Effector memory CD8-positive, alpha-beta T cell (primary cell): ENCODE measurements around the gene RUNX1.

Source experiments
- ATAC-seq: fragments of 150-1000 bp; cut with Tn5 transposase; replicated peaks from 2 replicates; pipeline ENCODE4 v1.10.0; 2021; ENCODE audit warnings: mild to moderate bottlenecking, moderate library complexity
- DNase-seq, 3 experiments: peaks; one replicate each; pipeline ENCODE4 v3.0.0; 2021
- H3K27ac Mint-ChIP-seq, 2 donors: one replicate each; pipeline ENCODE4 v1.8.0; 2022; ENCODE audit warnings: mild to moderate bottlenecking in 2 of 2, mixed read lengths in 2 of 2, moderate library complexity in 2 of 2
- H3K27me3 Mint-ChIP-seq, 2 donors: one replicate each; pipeline ENCODE4 v1.8.0; 2022; ENCODE audit warnings: mixed read lengths in 2 of 2
- H3K36me3 Mint-ChIP-seq: one replicate; pipeline ENCODE4 v1.8.0; 2022; ENCODE audit warnings: mild to moderate bottlenecking, moderate library complexity, mixed read lengths; ENCODE audit not compliant: insufficient read depth
- H3K4me1 Mint-ChIP-seq, 2 donors: one replicate each; pipeline ENCODE4 v1.8.0; 2022; ENCODE audit warnings: low read depth in 2 of 2, mixed read lengths in 2 of 2
- H3K4me3 Mint-ChIP-seq, 2 donors: one replicate each; pipeline ENCODE4 v1.8.0; 2022; ENCODE audit warnings: mild to moderate bottlenecking in 2 of 2, mixed read lengths in 2 of 2, moderate library complexity in 2 of 2
- H3K9me3 Mint-ChIP-seq, 2 donors: one replicate each; pipeline ENCODE4 v1.8.0; 2022; ENCODE audit warnings: mixed read lengths in 2 of 2

The RUNX1 gene

DNA sequence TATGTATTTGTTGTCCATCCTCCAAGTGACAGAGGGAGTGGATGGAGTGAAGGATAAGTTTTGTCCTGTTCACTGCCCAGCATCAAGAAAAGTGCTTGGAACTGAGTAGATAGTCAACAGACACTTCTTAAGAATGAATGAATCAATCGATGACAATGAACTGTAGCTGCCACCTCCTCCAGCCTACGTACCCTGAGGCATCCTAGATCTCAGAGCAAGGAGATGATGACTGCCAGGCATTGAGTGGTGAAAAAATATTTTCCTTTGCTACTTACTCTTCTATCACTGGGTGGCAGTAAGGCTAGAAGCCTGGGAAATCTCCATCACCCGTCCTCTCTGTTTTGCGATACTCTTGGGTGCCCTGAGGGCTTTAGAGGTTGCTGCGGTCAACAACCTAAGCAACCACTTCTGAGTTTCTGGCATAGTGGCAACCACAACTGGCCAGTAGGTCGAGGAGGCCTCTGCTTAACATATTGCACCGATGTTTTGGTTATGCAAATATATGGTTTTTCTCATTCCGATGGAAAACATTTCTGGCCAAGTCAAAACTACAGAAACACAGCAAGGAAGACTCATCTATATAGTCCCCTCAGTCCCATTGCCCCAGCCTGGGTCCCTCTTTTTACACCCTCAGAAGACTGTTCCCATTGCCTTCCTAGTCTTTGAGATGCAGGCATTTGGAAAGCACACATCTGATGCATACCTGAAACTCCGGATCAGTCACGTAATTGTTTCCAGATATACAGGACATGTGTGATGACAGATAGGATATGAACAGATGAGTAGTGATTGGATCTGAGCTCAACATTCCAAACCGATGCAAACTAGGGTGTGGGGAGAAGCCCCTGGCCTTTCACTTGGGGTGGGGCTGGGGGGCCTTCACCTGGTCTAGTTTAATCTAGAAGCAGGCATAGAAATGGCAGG, 136.8 kb downstream of the RUNX1 start:
- H3K36me3 Mint-ChIP-seq, result peaks cover 16% of the 10 kb centered on the region
- H3K4me1 Mint-ChIP-seq, result peaks cover 70 to 71% of the 10 kb centered on the region in 2 donors
- H3K4me3 Mint-ChIP-seq, result no peak overlapping the region
- no peaks in the 10 kb centered on the region for H3K27me3 Mint-ChIP-seq
- DNase-seq, result no peak
- H3K27ac Mint-ChIP-seq, result peak overlapping the region; percentile 38 to 69
- no peaks in the 10 kb centered on the region for H3K9me3 Mint-ChIP-seq
- ATAC-seq, result no peak

DNA sequence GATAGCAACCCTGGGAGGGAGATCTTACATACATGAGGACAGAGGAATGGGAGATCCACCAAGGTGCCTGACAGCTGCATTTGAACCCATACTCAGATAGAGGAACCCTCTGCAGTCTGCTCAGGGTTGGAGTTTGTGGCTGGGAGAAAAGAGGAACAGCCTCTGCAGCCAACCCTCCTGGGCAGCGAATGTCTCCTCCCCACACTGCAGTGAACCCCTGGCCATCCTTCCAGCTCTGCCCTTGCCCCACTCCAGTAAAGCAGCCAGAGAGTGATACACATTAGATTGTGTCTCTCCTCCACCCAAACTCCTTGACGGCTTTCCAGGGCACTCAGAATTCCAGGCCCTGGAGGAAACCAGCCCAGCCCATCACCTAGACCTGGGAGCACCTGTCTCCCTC, 137.7 kb downstream of the RUNX1 start:
- Mint-ChIP-seq H3K27me3 (no peaks in the 10 kb centered on the region), H3K36me3 (peaks cover 16% of the 10 kb centered on the region), H3K9me3 (no peaks in the 10 kb centered on the region), H3K27ac (peak overlapping the region; percentile 69 to 93), H3K4me1 (peaks cover 69 to 72% of the 10 kb centered on the region in 2 donors), H3K4me3 (no peak overlapping the region)
- ATAC-seq (no peak), DNase-seq (no peak)

DNA sequence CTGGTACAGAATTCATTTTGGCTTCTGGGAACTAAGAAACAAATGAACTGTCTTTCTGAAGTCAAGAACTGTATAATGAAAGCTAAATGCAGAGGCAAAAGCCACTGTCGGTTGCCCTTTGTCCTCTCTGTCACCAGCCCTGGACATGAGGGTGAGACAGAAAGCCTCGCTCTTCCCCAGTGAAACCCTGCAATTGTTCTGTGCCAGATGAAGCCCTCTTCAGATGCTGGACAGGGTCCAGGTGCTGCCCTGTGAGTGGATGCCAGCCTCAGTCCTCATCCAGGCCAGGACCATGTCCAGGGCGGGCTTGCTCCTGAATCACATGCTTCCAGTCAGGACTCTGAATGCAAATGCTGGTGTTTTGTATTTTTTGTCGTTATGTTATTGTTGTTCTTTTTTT, 138.7 kb downstream of the RUNX1 start:
- no peaks in the 10 kb centered on the region for H3K27me3 Mint-ChIP-seq
- H3K36me3 Mint-ChIP-seq, result peaks cover 19% of the 10 kb centered on the region
- peak overlapping the region in 1 of 2 donors; percentile 52 for H3K4me3 Mint-ChIP-seq
- H3K27ac Mint-ChIP-seq, result peak overlapping the region; percentile 45 to 93
- no peaks in the 10 kb centered on the region for H3K9me3 Mint-ChIP-seq
- no peak for DNase-seq
- peaks cover 67 to 75% of the 10 kb centered on the region in 2 donors for H3K4me1 Mint-ChIP-seq
- ATAC-seq, result no peak

DNA sequence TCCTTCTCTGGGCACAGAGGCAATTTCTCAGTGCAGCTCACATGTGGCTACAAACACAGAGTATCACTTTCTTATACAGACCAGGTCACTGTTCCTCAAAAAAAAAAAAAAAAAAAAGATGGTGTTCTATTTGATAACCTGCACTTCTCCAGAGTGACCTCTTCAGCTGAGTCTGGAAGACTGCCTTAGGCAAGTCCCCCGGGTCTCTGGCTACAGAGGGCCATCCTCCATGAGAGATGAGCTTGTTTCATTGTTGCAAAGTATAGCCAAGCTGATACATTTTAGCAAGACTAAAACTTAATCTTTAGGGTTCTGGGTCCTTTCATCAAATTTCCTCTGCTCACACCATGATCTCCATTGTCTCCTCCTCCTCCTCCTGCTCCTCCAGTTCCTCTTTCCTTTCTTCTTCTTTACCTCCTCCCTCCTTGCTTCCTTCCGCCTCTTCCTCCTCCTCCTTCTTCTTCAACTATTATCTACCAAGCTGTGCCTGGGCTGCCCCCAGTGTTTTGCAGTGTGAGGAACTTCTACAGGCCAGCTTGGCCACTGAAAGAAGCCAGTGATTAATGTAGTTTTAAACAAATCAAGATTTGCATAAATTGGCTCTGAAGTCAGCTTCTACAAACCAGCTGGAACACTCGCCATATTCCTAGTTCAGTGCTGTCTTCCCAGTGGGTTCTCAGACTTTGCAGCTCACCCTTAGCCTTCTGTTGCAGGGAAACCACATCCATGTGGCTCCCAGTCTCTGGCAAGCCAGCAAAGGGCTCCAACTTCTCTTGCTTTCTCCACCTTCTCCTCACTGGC, 139.4 kb downstream of the RUNX1 start:
- no peak for DNase-seq
- Mint-ChIP-seq H3K36me3 (peaks cover 17% of the 10 kb centered on the region), H3K9me3 (no peaks in the 10 kb centered on the region), H3K4me3 (peak overlapping the region; percentile 35 to 52), H3K4me1 (peaks cover 67 to 74% of the 10 kb centered on the region in 2 donors), H3K27me3 (no peaks in the 10 kb centered on the region), H3K27ac (peak overlapping the region; percentile 60 to 93)
- ATAC-seq, result no peak

DNA sequence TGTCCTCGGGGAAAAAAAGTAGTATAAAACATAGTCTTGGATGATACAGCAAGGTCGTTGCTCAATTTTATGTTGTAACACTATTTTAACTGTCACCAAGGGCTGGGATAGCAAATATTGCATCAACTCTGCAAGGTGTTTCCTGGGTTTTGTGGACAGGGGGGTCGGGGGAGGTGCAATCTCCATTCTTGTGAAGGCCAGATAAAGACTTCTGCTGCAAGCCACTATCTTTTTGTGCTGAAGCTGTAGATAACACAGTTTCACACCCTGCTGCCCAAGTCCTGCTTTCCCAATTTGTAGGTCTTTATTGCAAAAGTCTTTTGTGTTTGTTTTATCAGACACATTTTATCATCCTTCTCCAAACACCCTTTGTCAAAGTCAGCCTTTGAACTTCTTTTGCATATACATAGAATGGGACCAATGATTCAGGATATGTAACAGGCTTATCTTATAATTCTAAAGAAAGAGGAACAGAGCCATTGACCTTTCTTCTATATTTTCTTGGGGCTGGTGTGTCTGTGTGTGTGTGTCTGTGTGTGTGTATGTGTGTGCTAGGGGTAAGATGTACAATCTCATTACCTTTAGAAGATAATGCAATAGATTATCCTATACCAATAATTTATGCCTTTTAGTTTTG, 140.6 kb downstream of the RUNX1 start:
- DNase-seq, result no peak
- H3K27me3 Mint-ChIP-seq, result no peaks in the 10 kb centered on the region
- H3K36me3 Mint-ChIP-seq, result peaks cover 11% of the 10 kb centered on the region
- peaks cover 65 to 74% of the 10 kb centered on the region in 2 donors for H3K4me1 Mint-ChIP-seq
- peak overlapping the region in 1 of 2 donors; percentile 36 for H3K4me3 Mint-ChIP-seq
- peak overlapping the region; percentile 60 to 93 for H3K27ac Mint-ChIP-seq
- ATAC-seq, result peak; percentile 22
- no peaks in the 10 kb centered on the region for H3K9me3 Mint-ChIP-seq

DNA sequence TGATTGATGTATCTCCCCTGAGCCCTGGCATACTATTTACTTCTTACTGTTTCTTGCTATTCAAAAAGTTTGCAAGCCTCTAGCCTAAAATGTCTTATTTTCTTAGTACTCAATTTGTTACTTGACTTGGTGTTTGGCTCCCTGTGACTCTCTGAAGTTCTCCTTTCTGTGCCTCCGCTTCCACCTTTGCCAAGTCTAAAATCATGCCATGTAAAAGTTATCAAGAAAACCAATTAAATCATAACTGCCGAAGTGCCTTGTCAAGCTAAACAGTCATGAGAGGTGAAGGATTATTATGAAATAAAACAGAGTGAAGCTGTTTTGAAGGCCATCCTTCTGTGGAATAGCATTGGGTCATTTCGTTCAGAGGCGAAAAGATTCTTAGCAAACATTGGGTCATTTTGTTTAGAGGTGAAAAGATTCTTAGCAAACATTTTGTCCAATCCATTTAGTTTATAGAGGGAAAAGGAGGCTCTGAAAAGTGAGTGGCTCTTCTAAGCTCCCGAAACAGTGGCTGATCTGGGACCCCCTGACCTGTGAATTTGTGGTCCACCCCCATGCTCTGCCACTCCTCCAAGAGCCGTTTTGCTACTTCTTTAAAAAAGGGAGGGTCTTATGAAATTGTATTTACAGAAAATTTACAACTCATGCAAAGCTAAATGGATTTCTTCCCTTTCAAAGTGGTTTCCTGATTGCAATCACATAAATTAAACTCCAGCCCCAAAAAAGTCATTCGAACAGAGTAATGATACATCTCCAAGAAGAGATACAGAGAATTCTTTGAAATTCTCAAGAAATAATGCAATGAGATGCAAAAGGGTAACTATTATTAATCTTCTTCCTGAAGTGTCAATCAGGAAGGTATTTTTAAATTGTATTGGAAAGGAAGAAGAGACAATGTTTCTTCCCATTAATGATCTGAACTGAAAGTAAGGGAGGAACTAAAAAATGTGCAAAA, 141.4 kb downstream of the RUNX1 start:
- no peaks in the 10 kb centered on the region for H3K9me3 Mint-ChIP-seq
- H3K27ac Mint-ChIP-seq, result peak overlapping the region in 1 of 2 donors; percentile 32
- ATAC-seq, result no peak
- no peak for DNase-seq
- H3K4me3 Mint-ChIP-seq, result peak overlapping the region in 1 of 2 donors; percentile 36
- peaks cover 58 to 71% of the 10 kb centered on the region in 2 donors for H3K4me1 Mint-ChIP-seq
- H3K36me3 Mint-ChIP-seq, result peaks cover 11% of the 10 kb centered on the region
- H3K27me3 Mint-ChIP-seq, result no peaks in the 10 kb centered on the region

DNA sequence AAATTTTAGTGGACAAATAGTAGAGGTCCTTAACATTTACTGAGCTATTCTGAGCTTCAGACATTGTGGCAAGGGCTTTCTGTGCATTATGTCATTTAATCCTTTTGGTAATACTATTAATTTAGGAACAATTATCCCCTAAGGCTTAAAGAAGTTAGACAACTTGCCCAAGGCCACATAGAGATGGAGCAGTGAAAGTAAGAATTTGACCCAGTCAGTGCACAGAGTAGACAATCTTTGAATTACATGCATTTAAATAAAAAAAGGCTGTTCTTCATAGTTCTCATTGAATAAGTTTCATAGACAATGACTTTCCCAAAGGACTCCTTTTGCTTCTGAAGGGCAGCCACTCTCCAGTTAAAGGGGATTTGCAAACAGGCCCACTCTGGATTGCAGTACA, 142.7 kb downstream of the RUNX1 start:
- no peak overlapping the region for H3K4me3 Mint-ChIP-seq

DNA sequence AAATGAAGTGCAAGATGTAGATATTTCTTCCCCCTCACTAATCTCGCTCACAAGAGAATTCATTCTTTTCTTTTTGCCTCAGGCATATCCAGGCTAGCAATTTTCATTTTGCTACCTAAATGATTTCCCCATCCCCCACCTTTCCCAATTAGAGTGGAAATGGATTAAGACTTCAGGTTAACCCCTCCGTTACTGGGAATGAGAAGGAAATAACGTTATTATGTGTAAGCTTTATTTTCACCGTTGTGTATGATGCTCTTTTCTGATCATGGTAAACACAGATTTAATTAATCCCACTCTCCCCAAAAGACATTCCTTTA, 143.9 kb downstream of the RUNX1 start:
- H3K27me3 Mint-ChIP-seq, result no peaks in the 10 kb centered on the region
- no peak overlapping the region for H3K27ac Mint-ChIP-seq
- ATAC-seq (no peak), DNase-seq (no peak)
- no peaks in the 10 kb centered on the region for H3K9me3 Mint-ChIP-seq
- H3K36me3 Mint-ChIP-seq, result peaks cover 7% of the 10 kb centered on the region
- H3K4me1 Mint-ChIP-seq, result peaks cover 35 to 56% of the 10 kb centered on the region in 2 donors
- no peak overlapping the region for H3K4me3 Mint-ChIP-seq

More for the DNA sequence above, 142.7 kb downstream of the RUNX1 start:
- H3K36me3 Mint-ChIP-seq, result peaks cover 9% of the 10 kb centered on the region
- no peaks in the 10 kb centered on the region for H3K9me3 Mint-ChIP-seq
- no peaks in the 10 kb centered on the region for H3K27me3 Mint-ChIP-seq
- peaks cover 45 to 59% of the 10 kb centered on the region in 2 donors for H3K4me1 Mint-ChIP-seq
- ATAC-seq, result no peak
- DNase-seq, result no peak
- H3K27ac Mint-ChIP-seq, result no peak overlapping the region

DNA sequence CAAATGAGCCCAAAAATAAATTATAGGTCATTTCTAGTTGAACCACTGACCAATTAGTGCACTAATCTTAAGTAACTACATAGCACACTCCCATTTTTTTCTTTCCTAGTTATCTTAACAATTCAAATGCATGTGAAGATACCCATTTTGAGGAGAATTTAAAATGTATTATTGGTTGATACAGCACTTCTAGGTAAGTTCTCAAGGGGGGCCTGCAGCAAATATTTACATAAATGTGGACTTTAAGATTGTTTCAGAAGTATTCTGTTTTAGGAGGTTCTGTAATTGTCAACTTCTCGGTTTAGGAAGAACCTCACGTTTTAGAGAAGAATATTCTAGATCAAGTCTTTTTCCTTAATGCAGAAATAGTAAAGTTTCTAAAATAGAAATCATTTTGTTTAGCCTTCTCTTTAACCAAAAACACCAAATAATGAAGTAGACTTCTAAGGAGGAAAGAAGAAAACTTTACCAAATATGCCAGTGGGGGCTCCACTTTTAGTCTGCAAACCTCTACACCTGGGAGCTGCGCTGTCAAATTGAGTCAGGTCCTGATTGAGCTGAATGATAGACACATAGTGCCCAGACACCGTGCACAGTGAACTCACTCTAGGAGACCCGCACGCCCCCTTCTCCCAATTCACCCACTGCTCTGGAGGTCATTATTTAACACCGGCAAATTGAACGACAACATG, 144.4 kb downstream of the RUNX1 start:
- no peak overlapping the region for H3K27ac Mint-ChIP-seq
- ATAC-seq (no peak), DNase-seq (no peak)
- H3K27me3 Mint-ChIP-seq, result no peaks in the 10 kb centered on the region
- H3K9me3 Mint-ChIP-seq, result no peaks in the 10 kb centered on the region
- peaks cover 6% of the 10 kb centered on the region for H3K36me3 Mint-ChIP-seq
- H3K4me1 Mint-ChIP-seq, result peaks cover 30 to 51% of the 10 kb centered on the region in 2 donors
- H3K4me3 Mint-ChIP-seq, result no peak overlapping the region

DNA sequence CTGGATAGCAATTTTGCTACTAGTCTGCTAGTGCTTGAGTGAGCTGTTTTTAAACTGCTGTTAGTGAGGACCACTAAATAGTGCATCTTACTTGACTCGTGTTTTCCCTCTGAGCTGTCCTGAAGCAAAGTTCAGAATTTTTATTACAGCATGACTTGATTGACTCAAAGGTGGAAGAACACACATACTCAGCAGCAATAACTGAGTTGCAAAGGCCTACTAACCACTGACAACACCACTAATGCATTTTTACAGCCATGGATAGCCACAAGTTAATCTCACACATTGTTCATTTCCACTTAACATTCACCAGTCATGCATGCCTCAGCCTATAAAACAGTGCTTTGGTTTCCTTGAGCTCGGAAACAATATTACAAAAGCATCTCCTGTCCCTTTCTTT, 148.7 kb downstream of the RUNX1 start:
- peaks cover 4% of the 10 kb centered on the region for H3K36me3 Mint-ChIP-seq
- no peak for ATAC-seq
- H3K4me3 Mint-ChIP-seq, result no peak overlapping the region
- H3K27me3 Mint-ChIP-seq, result no peaks in the 10 kb centered on the region
- H3K27ac Mint-ChIP-seq, result peak overlapping the region in 1 of 2 donors; percentile 16
- H3K4me1 Mint-ChIP-seq, result peaks cover 10 to 33% of the 10 kb centered on the region in 2 donors
- no peak for DNase-seq
- no peaks in the 10 kb centered on the region for H3K9me3 Mint-ChIP-seq

DNA sequence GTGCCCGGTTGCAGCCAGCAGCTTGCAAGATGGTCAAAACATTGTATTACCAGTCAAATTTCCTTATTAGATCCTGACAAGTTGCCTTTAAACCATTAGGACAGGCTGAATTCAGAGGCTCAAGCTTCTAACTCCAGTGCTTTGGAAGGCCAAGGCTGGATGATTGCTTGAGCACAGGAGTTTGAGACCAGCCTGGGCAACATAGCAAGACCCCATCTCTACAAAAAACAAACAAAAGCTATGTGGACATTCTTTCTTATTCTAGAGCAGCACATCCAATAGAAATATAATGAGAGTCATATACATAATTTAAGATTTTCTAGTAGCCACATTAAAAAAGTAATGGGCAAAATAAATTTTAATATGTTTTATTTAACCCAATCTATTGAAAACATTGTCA, 149.3 kb downstream of the RUNX1 start:
- ATAC-seq, result no peak
- H3K36me3 Mint-ChIP-seq, result peaks cover 4% of the 10 kb centered on the region
- no peaks in the 10 kb centered on the region for H3K27me3 Mint-ChIP-seq
- no peak overlapping the region for H3K4me3 Mint-ChIP-seq
- peak overlapping the region in 1 of 2 donors; percentile 35 for H3K27ac Mint-ChIP-seq
- no peak for DNase-seq
- no peaks in the 10 kb centered on the region for H3K9me3 Mint-ChIP-seq
- peaks cover 8 to 34% of the 10 kb centered on the region in 2 donors for H3K4me1 Mint-ChIP-seq

DNA sequence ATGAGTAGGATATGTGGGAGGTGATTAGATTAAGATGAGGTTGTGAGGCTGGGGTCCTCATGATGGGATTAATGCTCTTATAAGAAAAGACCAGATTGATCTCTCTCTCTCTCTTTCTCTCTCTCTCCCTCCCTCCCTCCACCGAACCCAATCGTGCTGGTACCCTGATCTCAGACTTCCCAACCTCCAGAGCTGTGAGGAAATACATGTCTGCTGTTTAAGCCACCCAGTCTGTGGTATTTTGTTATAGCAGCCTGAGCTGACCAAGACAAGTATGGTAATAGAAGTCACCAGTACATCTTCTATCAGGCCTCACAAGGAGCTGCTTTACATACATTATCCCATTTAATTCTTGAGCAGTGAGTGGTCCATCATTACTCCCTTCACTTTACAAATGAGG, 149.8 kb downstream of the RUNX1 start:
- Mint-ChIP-seq H3K27me3 (no peaks in the 10 kb centered on the region), H3K27ac (peak overlapping the region in 1 of 2 donors; percentile 35), H3K9me3 (no peaks in the 10 kb centered on the region), H3K4me3 (no peak overlapping the region), H3K36me3 (peaks cover 4% of the 10 kb centered on the region), H3K4me1 (peaks cover 12 to 37% of the 10 kb centered on the region in 2 donors)
- ATAC-seq (no peak), DNase-seq (no peak)
